Sigmoid colon (tissue), 7 donors: ENCODE data around the gene MAPKBP1. TPM values are rescaled to one million over a fixed set of nuclear protein-coding genes. Genes with fewer than 3 reads are reported as not detected.

ENCODE experiments used
- DNase-seq: peaks from one replicate; pipeline ENCODE4 v3.0.0-alpha.2; 2019
- H3K27ac ChIP-seq, 4 donors: fragments of 200-600 bp; sonication (generic); one replicate each; pipeline ENCODE4 v1.5.1; 2016 to 2019; ENCODE audit warnings: mild to moderate bottlenecking in 1 of 4
- H3K27me3 ChIP-seq, 3 donors: fragments of 200-600 bp; sonication (generic); one replicate each; pipeline ENCODE4 v1.5.1; 2019; ENCODE audit warnings: mild to moderate bottlenecking in 1 of 3
- H3K36me3 ChIP-seq, 4 donors: fragments of 200-600 bp; sonication (generic); one replicate each; pipeline ENCODE4 v1.5.1; 2016 to 2019
- H3K4me1 ChIP-seq, 4 donors: fragments of 200-600 bp; sonication (generic); one replicate each; pipeline ENCODE4 v1.5.1; 2017 to 2019
- H3K4me3 ChIP-seq, 4 donors: fragments of 200-600 bp; sonication (generic); one replicate each; pipeline ENCODE4 v1.5.1; 2017 to 2019; ENCODE audit warnings: mild to moderate bottlenecking in 2 of 4, moderate library complexity in 1 of 4
- H3K9me3 ChIP-seq, 4 donors: fragments of 200-600 bp in 3 of 4; sonication (generic) in 3 of 4; one replicate each; pipeline versions ENCODE4 v1.5.1 to v1.6.1; 2013 to 2019
- EP300 ChIP-seq, 4 donors: sonication (generic); formaldehyde crosslinking; IDR thresholded peaks; one replicate each; pipeline ENCODE4 v1.6.1; 2017; ENCODE audit warnings: antibody characterized with exemption in 4 of 4
- POLR2A ChIP-seq, 2 donors: fragments of 450-650 bp; IDR thresholded peaks; one replicate each; pipeline ENCODE4 v1.6.1; 2016; ENCODE audit warnings: antibody characterized with exemption in 2 of 2, mild to moderate bottlenecking in 2 of 2, moderate library complexity in 2 of 2
- POLR2AphosphoS5 ChIP-seq, 4 donors: sonication (generic); formaldehyde crosslinking; IDR thresholded peaks; one replicate each; pipeline ENCODE4 v1.6.1; 2017; ENCODE audit warnings: antibody characterized with exemption in 4 of 4
- WGBS, 2 donors: extraction: QIAGEN DNeasy Blood & Tissue Kit; methylation state at CpG; one replicate each; pipeline ENCODE4 v1.1.7; 2013; 5-methylcytosine and 5-hydroxymethylcytosine counted together
- intact Hi-C: fragments of 100-400 bp; cut with DNase I; formaldehyde crosslinking; loops from one replicate; pipeline ENCODE4 v1.15.1; 2023
- polyA plus RNA-seq, 3 donors: library from polyadenylated mRNA; stranded (reverse); fragments of 200-250 nt; gene quantifications; one replicate each; pipeline ENCODE4 v1.2.3, GENCODE V29; 2013
- total RNA-seq, 4 donors: library from RNA; depleted of rRNA; stranded (reverse); fragments of >200 nt; gene quantifications; one replicate each; pipeline ENCODE4 v1.1.0, GENCODE V29; 2016
- TF ChIP-seq, protein P1 (sequence below), 4 experiments: fragments of 450-650 bp in 3 of 4; fragments of 200-600 bp in 1 of 4; IDR thresholded peaks; one replicate each; pipeline ENCODE4 v1.5.1; 2016 to 2019; ENCODE audit warnings: antibody characterized with exemption in 4 of 4, mild to moderate bottlenecking in 3 of 4, moderate library complexity in 2 of 4
- donor health status: healthy with polysubstance abuse.
- donor health status: Bipolar disorder and iron deficiency.
- donor health status: healthy.

MAPKBP1 gene
- total and polyA plus RNA-seq, 7 donors = 2.3 to 42.7 (median 15.0) TPM

DNA sequence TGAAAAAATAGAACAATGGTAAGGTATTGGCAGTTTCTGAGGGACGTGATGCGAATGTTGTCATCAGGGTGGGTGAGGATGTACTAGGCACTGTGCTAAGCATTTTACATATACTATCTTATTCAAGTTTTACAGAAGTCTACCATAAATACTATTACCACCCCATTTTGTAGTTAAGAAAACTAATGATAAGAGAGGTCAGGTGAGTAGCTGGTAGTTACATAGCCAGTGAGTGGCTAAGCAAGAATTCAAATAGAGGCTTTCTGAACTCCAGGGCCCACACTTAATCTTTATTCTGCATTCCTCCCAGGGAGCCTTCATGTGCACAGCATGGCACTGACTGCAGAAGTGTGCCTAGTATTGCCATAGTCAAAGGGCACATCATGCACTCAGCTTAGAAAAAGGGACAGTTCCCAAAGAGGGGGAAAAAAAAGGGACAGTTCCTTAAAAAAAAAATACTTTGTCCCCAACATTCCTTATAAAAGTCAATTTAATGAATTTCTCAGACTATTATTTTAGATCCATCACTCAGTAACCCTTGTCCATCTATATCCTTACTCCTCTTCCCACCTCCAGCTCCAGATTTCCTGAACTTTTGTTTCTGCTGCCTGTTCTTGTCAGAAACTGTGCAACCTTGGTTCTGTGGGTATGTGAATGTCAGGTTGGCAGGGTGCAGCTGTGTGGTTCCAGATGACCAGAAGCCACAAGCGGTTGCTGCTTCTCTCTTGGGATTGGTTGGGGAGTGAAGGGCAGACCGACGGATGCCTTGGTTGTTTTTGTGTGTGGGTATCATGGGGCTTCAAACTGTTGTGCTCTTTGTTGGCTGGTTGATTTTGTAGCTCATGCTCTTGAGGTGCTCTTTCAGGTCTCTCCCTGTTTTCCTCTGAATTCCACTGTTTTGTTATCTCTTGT, 8.3 kb downstream of the MAPKBP1 start:
- no peak overlapping the region for H3K4me3 ChIP-seq
- H3K27ac ChIP-seq = no peak overlapping the region
- intact Hi-C loops = no loop called here
- H3K4me1 ChIP-seq = peaks cover 0 to 33% (median 24%) of the 10 kb centered on the region in 4 donors
- no peaks in the 10 kb centered on the region for H3K27me3 ChIP-seq
- TF ChIP-seq, protein P1, sequence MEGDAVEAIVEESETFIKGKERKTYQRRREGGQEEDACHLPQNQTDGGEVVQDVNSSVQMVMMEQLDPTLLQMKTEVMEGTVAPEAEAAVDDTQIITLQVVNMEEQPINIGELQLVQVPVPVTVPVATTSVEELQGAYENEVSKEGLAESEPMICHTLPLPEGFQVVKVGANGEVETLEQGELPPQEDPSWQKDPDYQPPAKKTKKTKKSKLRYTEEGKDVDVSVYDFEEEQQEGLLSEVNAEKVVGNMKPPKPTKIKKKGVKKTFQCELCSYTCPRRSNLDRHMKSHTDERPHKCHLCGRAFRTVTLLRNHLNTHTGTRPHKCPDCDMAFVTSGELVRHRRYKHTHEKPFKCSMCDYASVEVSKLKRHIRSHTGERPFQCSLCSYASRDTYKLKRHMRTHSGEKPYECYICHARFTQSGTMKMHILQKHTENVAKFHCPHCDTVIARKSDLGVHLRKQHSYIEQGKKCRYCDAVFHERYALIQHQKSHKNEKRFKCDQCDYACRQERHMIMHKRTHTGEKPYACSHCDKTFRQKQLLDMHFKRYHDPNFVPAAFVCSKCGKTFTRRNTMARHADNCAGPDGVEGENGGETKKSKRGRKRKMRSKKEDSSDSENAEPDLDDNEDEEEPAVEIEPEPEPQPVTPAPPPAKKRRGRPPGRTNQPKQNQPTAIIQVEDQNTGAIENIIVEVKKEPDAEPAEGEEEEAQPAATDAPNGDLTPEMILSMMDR (IDR thresholded peaks at IDR 0.05) = no peak
- no peak for TF ChIP-seq POLR2A (IDR thresholded peaks at IDR 0.05)
- TF ChIP-seq POLR2AphosphoS5 (IDR thresholded peaks at IDR 0.05) = no peak
- TF ChIP-seq EP300 (IDR thresholded peaks at IDR 0.05) = no peak
- no peaks in the 10 kb centered on the region for H3K36me3 ChIP-seq
- DNase-seq = no peak
- WGBS, 2 donors = 75 to 95% methylated on average over 5 of the region's 5 CpGs
- no peaks in the 10 kb centered on the region for H3K9me3 ChIP-seq

DNA sequence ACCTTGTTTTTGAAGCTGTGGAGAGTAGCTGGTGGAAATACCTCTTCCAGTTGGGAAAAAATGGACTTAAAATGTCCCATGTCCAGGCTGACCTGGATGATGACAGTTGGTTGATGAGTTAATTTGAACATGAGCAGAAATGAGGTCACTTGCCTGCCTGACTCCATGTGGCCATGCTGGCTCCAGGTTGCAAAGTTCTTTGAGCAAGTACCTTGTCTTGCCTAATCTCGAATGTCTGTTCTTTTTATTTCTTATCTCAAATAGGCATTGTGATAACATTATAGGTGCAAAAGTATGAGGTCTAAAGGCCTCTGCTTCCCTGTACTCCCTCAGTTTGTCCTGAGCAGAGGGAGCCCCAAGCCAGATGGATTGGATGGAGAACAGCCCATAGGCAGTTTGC, 9.0 kb downstream of the MAPKBP1 start:
- no peak overlapping the region for H3K27ac ChIP-seq

DNA sequence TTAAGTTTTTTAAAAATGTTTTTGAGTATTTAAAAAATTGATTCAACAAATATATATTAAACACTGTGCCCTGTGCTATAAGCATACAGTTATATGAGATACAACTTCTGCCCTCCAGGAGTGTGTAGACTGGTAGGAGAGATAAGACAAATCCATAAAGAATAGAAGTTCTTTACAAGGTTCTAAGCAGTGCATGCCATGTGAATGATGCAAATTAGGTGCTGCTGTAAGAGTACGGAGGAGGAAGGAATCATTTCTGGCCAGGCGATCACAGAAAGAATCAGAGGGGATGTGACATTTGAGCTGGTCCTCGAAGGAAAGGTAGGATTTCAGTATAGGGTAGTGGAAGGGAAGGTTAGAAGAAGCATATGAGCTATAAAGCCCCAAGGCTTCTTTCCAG, 14.0 kb downstream of the MAPKBP1 start:
- WGBS, 2 donors = 68 to 86% methylated on average over 3 of the region's 3 CpGs
- no peak overlapping the region for H3K27ac ChIP-seq
- no peaks in the 10 kb centered on the region for H3K27me3 ChIP-seq
- TF ChIP-seq, protein P1 (IDR thresholded peaks at IDR 0.05) = no peak
- TF ChIP-seq POLR2A (IDR thresholded peaks at IDR 0.05) = no peak
- intact Hi-C loops = no loop called here
- H3K4me3 ChIP-seq = no peak overlapping the region
- DNase-seq = no peak
- H3K4me1 ChIP-seq = peaks cover 0 to 42% (median 37%) of the 10 kb centered on the region in 4 donors
- H3K36me3 ChIP-seq = no peaks in the 10 kb centered on the region
- no peaks in the 10 kb centered on the region for H3K9me3 ChIP-seq

More for the DNA sequence above, 9.0 kb downstream of the MAPKBP1 start:
- Histone ChIP-seq H3K4me1 (peaks cover 0 to 31% (median 21%) of the 10 kb centered on the region in 4 donors), H3K4me3 (no peak overlapping the region), H3K9me3 (no peaks in the 10 kb centered on the region), H3K36me3 (no peaks in the 10 kb centered on the region), H3K27me3 (no peaks in the 10 kb centered on the region)
- no peak for DNase-seq
- TF ChIP-seq EP300 (IDR thresholded peaks at IDR 0.05) = no peak
- TF ChIP-seq, protein P1 (IDR thresholded peaks at IDR 0.05) = no peak
- 67 to 88% methylated on average over 1 of the region's 1 CpG for WGBS, 2 donors
- intact Hi-C loops = no loop called here

DNA sequence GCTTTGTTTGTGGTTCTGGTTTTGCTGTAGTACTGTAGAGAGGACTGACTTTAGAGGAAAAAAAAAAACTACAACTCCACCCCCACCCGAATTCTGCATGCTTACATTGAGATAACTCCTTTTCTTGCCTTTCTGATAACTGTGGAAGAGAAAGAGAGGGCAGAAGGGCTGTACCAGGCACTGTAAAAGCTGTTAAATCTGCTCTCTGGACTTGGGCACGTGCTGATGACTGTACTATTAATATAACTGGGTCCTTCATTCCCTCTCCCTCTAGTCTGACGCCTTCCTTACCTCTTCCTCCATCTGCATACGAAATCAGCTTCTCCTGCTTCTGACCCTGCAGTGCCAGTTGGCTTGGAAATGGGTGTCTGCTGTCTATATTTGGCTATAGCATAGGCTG, 15.0 kb downstream of the MAPKBP1 start:
- TF ChIP-seq POLR2A (IDR thresholded peaks at IDR 0.05) (no peak), EP300 (IDR thresholded peaks at IDR 0.05) (no peak), POLR2AphosphoS5 (IDR thresholded peaks at IDR 0.05) (no peak)
- TF ChIP-seq, protein P1 (IDR thresholded peaks at IDR 0.05) = no peak
- H3K27me3 ChIP-seq = no peaks in the 10 kb centered on the region
- intact Hi-C loops = no loop called here
- H3K4me3 ChIP-seq = no peak overlapping the region
- peak overlapping the region in 2 of 4 donors; percentile 1 to 67 for H3K27ac ChIP-seq
- no peaks in the 10 kb centered on the region for H3K36me3 ChIP-seq
- no peak for DNase-seq
- 66 to 71% methylated on average over 4 of the region's 4 CpGs for WGBS, 2 donors
- peaks cover 0 to 42% (median 37%) of the 10 kb centered on the region in 4 donors for H3K4me1 ChIP-seq
- H3K9me3 ChIP-seq = no peaks in the 10 kb centered on the region
